ENCODE measurements around the gene MEGF6. TPM values are rescaled to one million over a fixed set of nuclear protein-coding genes. Genes with fewer than 3 reads are reported as not detected.
A peak's percentile ranks its signal among the peaks of the same experiment; 100 is the strongest.

The MEGF6 gene
- total and polyA plus RNA-seq, 4 donors = 17.7 to 54.2 (median 48.2) TPM

DNA sequence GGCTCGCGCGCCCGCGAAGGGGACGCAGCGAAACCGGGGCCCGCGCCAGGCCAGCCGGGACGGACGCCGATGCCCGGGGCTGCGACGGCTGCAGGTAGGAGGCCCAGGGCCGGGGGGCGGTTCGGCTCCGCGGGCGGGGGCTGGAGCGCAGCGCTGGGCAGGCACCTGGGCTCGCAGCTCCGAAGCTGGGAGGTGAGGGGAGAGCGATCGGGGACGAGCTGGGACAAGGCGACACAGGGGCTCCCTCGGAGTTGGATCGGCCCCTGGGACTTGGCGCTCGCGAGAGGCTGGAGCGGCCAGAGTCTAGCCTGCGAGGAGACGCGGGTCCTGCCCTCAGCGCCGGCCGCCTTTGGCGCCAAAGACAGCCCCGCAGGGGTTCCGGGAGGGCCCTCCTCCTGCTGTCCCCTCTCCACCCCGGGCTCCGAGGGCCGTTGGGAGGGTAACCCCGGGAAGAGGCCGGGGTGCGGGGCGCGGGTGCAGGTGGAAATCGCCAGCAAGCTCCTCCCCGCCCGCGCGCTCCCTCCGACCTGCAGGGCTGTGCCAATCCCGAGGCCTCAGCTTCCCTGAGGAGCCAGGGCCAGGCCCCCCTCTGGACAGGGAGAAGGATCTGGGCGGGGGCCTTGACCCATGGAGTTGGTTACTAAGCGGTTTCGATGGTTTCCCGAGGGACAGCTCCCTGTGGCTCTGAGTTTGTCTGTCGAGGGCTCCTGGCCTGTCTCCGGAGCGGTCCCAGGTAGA, 41.4 kb upstream of the MEGF6 start:
- Histone ChIP-seq H3K9ac (ENCODE audit: insufficient read depth in 1 of 2, low read length in 2 of 2) (no peak overlapping the region), H3K27me3 (ENCODE audit: control insufficient read depth in 3 of 3, insufficient read depth in 3 of 3, low read length in 2 of 3) (peaks cover 16 to 57% (median 25%) of the 10 kb centered on the region in 3 donors), H3K4me1 (ENCODE audit: control insufficient read depth in 5 of 5, insufficient read depth in 5 of 5, low read length in 5 of 5) (peaks cover 0 to 21% (median 6%) of the 10 kb centered on the region in 5 donors), H3K4me3 (no peak overlapping the region), H3K9me3 (ENCODE audit: control insufficient read depth in 4 of 4, insufficient read depth in 3 of 4, low read length in 3 of 4) (peaks cover 0 to 2% (median 0%) of the 10 kb centered on the region in 4 donors), H3K27ac (ENCODE audit: low read depth in 1 of 2, low read length in 1 of 2) (no peak overlapping the region), H3K36me3 (ENCODE audit: control insufficient read depth in 4 of 4, insufficient read depth in 4 of 4, low read length in 4 of 4) (no peaks in the 10 kb centered on the region)
- WGBS, 2 donors = 4% methylated on average over 31 to 68 of the region's 68 CpGs
- TF ChIP-seq CTCF (IDR thresholded peaks at IDR 0.05; ENCODE audit: control extremely low read depth, extremely low read depth) = no peak
- ATAC-seq (ENCODE audit: insufficient read depth, low FRiP score) = no peak
- DNase-seq = no peak

GRCh38 chr1:3651930-3652547, 40.7 kb upstream of the MEGF6 start, which contains the start of gene TP73:
Gene TP73, plus strand, starts transcription at chr1:3652516. Its CDS starts 29,850 bp downstream, at chr1:3682366.
- DNase-seq = peak; percentile 51 to 66 (median 57)
- TF ChIP-seq CTCF (IDR thresholded peaks at IDR 0.05; ENCODE audit: control extremely low read depth, extremely low read depth) = no peak
- H3K4me3 ChIP-seq = no peak within 1 kb of the TSS

DNA sequence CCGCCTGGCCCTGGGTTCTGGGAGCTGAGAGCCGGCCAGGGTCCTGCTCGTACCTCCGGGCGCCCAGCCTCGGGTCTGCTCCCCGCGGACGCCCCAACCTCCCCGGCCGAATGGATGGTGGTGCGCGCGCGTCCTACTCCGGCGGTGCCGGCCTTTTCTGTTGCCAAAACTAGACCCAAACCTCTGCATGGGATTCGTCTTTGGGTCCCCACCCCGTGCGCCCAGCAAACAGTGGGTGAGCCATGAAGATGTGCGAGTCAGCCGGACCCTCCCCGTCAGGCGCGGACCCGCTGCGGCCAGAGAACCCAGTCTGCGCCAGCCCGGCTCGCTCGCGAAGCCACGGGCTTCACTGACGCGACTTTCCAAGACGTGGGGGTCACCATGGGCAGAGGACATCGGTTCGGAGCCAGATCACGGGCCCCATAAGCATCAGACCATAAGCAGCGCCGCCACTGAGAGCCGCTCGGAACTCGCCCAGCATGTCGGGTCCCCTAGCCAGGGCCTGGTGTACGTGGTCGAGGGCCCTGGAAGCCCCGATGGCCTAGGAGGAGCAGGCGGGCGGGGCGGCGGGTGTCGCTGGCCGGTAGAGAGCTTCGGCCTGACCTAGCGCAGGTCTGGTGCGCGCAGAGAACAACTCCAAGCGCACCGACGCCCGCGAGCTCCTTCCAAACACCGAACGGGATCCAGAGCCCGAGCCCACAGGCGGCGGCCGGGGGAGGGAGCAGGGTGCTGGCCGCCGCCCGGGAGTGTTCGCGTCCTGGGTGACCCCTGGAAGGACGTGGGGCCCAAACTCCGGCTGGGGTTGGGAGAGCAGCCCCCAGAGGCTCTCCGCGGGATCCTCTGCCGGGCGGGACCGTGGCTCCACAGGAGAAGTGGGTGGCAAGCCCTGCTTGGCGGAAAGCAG, 40.0 kb upstream of the MEGF6 start:
- Histone ChIP-seq H3K4me3 (no peak overlapping the region), H3K9ac (ENCODE audit: insufficient read depth in 1 of 2, low read length in 2 of 2) (no peak overlapping the region), H3K9me3 (ENCODE audit: control insufficient read depth in 4 of 4, insufficient read depth in 3 of 4, low read length in 3 of 4) (peaks cover 0 to 2% (median 0%) of the 10 kb centered on the region in 4 donors), H3K4me1 (ENCODE audit: control insufficient read depth in 5 of 5, insufficient read depth in 5 of 5, low read length in 5 of 5) (peaks cover 0 to 21% (median 6%) of the 10 kb centered on the region in 5 donors), H3K36me3 (ENCODE audit: control insufficient read depth in 4 of 4, insufficient read depth in 4 of 4, low read length in 4 of 4) (peaks cover 0 to 5% (median 3%) of the 10 kb centered on the region in 4 donors), H3K27ac (ENCODE audit: low read depth in 1 of 2, low read length in 1 of 2) (no peak overlapping the region), H3K27me3 (ENCODE audit: control insufficient read depth in 3 of 3, insufficient read depth in 3 of 3, low read length in 2 of 3) (peaks cover 16 to 46% (median 25%) of the 10 kb centered on the region in 3 donors)
- no peak for ATAC-seq (ENCODE audit: insufficient read depth, low FRiP score)
- no peak for TF ChIP-seq CTCF (IDR thresholded peaks at IDR 0.05; ENCODE audit: control extremely low read depth, extremely low read depth)
- 5 to 7% methylated on average over 80 to 83 of the region's 83 CpGs for WGBS, 2 donors
- no peak for DNase-seq

More at GRCh38 chr1:3651930-3652547, 40.7 kb upstream of the MEGF6 start, which contains the start of gene TP73:
- no peak for ATAC-seq (ENCODE audit: insufficient read depth, low FRiP score)
- no peak within 1 kb of the TSS for H3K9ac ChIP-seq (ENCODE audit: insufficient read depth in 1 of 2, low read length in 2 of 2)
- 0 to 1% methylated on average over 26 to 80 of the region's 80 CpGs for WGBS, 2 donors
- peaks cover 16 to 52% (median 25%) of the 10 kb centered on the region in 3 donors for H3K27me3 ChIP-seq (ENCODE audit: control insufficient read depth in 3 of 3, insufficient read depth in 3 of 3, low read length in 2 of 3)
- H3K4me1 ChIP-seq (ENCODE audit: control insufficient read depth in 5 of 5, insufficient read depth in 5 of 5, low read length in 5 of 5) = peaks cover 0 to 21% (median 6%) of the 10 kb centered on the region in 5 donors
- H3K27ac ChIP-seq (ENCODE audit: low read depth in 1 of 2, low read length in 1 of 2) = no peak within 1 kb of the TSS
- peaks cover 0 to 2% (median 0%) of the 10 kb centered on the region in 4 donors for H3K9me3 ChIP-seq (ENCODE audit: control insufficient read depth in 4 of 4, insufficient read depth in 3 of 4, low read length in 3 of 4)
- no peaks in the 10 kb centered on the region for H3K36me3 ChIP-seq (ENCODE audit: control insufficient read depth in 4 of 4, insufficient read depth in 4 of 4, low read length in 4 of 4)
